ENCODE measurements around the gene NEO1.

The NEO1 gene

DNA sequence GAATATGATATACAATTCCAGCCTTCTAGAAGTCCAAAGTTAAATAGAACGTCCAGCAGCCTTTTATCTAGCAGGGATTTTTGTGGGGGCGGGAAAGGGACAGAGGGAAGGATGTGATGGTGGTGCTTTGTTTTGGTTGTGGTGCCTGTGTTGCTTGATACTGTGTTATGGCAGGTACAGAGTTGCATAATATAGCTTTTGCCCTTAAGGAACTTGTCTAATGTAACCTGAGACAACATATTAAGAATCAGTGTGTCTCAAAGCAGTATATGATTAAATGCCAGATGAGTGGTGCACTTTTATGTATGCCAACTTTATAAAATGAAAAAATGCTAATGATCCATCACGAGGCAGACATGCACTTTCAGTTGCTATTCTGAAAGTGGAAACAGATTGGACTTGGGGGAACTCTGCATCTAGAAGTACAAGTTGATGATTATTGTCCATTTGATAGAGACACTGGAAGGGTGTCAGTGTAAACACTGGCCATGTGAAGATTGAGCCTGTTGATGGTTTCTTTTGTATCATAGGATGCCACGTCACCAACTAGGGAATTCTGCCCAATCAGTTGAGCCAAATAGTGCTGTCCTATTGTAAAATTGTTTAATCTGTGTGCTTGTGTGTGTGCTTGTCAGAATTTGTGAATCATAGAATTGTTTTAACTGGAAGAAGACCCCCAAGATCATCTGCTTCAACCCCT is 23.0 kb downstream of the NEO1 start:
- DNase-seq: no peak

GRCh38 chr15:73078291-73078690 is 26.0 kb downstream of the NEO1 start:
- DNase-seq: no peak

DNA sequence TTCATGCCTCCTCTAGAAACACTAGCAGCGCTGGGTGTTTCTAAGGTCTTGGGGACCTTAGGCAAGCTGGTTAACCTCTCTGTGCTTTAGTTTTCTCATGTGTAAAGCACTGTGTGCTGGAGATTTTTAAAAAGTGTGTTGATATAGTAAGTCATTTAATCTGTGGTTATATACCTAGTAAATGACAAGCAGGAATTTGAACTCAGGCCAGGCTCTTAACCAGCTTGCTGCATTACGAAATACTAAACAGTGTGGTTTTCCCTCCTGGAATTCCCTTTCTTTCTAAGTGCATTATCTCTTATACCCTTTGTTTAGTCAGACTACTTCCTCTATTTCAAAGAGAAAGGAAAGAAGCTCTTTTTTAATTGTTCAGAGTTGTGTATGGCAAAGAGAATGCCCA is 26.5 kb downstream of the NEO1 start:
- peak; percentile 51 for DNase-seq

GRCh38 chr15:73079565-73079964 is 27.3 kb downstream of the NEO1 start:
- no peak for DNase-seq

DNA sequence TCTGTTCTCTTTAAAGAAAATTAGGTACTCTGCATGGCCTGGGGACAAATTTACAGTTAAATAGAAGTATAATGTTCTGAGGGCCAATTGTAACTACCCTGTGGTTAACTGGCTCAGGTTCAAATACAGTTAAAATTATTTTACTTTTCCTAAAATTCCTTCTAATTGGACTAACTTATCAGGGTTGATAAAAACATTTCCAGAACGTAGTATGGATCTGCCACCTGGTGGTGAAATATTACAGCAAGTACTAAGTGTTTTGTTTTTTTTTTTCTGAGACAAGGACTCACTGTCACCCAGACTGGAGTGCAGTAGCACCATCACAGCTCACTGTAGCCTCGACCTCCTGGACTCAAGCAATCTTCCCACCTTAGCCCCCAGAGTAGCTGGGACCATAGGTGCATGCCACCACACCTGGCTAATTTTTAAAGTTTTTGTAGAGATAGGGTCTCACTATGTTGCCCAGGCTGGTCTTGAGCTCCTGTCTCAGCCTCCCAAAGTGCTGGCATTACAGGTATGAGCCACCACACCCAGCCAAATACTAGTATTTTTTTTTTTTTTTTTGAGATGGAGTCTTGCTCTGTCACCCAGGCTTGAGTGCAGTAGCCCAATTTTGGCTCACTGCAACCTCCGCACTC is 29.2 kb downstream of the NEO1 start:
- peak; percentile 45 for DNase-seq

DNA sequence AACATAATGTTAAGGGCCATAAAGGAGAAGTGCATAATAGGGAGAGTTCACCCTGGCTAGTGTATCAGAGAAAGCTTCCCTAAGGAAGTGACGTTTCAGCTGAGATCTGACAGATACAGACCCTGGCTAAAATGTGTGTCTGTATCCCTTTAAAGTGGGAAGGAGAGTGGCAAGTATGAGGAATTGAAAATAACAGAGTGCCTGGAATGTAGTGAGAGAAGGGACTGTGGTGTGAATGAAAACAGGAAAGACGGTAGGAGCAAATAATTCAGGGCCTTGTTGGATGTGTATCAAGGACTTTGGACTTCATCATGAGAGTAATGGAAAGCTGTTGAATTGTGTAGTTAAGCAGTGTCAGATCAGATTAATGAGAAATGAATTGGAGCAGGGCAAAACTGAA is 30.5 kb downstream of the NEO1 start:
- DNase-seq: no peak

DNA sequence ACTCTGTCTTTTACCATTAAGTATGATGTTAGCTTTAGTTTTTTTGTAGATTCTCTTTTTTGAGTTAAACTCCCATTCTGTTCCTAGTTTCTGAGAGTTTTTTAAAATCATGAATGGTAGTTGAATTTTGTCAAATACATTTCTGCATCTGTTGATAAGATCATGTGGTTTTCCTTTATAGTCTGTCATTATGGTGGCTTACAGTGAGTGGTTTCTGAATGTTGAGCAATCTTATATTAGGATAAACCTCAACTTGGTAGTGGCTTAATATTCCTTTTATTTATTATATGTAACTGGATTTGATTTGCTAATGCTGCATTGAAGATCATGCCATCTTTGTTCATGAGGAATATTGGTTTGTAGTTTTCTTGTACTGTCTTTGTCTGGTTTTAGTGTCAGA is 34.8 kb downstream of the NEO1 start:
- no peak for DNase-seq

DNA sequence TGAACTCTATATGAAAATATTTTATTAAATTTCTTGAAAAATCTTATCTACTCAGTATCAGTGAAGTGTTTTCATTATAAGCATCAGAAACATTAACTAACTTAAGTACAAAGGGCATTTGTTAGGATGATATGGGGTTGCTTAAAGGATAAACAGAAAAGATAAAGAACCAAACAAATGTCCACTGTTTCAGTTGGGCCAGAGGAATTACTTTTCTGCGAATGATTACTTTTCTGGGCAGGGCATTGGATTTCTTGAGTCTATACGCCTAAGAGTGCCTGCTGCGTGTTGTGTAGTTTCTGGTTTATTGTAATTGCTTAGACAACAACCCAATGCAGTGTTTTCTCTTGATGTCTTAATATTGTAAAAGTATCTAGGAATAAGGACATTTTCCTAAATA is 52.8 kb downstream of the NEO1 start:
- DNase-seq: no peak

DNA sequence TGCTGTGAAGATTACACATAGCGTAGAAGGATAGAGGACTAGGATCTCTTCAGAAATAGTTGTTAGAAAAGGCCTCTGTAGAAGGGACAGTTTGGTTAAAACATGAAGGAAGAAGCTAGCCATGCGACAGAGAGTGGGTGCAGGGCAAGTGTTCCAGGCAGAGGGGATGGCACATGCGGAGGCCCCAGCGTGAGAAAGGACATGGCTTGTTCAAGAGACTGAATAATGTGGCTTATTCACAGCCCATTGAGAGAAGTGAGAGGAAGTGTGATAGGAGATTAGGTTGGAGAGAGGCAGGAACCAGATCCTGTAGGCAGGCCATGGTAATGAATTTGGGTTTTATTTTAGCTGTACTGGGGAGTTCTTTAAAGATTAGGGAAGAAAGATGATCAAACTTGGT is 56.4 kb downstream of the NEO1 start:
- DNase-seq: no peak

GRCh38 chr15:73109765-73110164 is 57.5 kb downstream of the NEO1 start:
- no peak for DNase-seq

DNA sequence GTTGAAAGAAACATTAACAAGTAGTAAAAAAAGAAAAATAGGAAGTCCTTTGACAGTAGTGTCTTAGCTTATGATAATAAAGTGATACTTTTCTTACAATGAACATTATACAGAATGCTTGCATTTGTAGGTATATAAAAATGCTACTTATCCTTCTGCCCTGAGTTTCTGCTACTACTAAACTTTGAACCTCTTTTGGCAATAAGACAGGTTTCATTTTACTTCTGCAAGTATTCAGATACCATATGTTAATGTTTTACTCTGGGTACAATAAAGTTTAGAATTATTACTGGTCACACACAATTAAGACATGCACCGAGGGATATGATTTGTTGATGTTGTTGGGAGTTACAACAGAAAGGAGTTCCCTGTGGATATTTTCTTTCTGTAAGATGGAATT is 57.9 kb downstream of the NEO1 start:
- no peak for DNase-seq

- DNase-seq: no peak
These were observed 61.8 kb downstream of the NEO1 start for GRCh38 chr15:73114064-73114463.

DNA sequence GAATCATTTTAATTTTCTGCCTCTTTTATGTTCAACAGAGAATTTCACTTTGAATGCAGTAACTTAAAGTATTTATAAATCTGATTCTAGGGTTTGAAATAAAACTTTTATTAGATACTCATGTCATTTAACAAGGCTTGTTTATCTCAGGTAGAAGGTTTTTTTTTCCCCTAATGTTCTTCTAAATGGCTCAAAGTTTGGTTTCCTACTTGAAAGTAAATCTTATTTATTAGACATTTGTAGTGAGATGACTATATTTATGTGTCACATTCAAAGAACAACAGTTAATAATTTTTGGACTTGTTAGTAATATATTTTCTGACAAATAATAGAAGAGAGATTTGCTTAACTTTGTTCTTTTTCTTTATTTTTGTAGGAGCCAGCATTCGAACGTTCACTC is 63.9 kb downstream of the NEO1 start:
- DNase-seq: no peak

DNA sequence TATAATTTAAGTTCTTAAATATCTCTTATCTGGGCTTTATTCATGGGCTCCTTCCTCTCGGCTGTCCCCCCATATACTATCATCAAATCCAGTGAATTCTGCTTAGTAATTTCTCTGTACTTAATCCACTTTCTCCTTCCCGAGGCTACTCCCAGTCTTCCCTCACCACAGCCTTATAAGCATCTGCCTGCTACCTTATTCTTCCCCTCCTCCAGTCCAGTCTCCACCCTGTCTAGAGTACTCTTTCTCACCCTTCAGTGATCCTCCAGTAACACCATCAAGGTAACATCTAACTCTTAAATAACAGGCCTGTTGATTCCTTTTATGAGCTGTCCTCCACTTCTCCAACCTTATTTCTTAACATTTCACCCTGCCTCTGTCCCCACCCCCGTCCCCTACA is 65.8 kb downstream of the NEO1 start:
- DNase-seq: no peak

DNA sequence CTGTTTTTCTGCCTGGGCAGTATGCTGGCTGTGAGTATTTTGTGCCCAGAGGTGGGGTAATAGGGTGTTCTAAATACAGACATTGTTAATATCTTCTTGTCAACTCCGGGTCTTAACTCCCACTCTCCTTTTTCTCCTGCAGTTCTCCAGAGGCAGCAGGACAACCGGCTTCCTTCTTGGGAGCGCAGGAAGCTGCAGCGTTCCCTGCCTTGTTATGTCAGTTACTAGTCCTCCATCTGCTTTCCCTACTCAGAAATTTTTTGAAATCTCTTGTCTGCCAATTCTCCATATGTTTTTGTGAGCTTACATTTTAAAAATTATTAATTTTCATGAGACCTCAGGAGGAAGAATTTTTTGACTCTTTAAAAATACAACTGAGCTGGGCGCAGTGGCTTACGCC is 67.2 kb downstream of the NEO1 start:
- DNase-seq: no peak

- DNase-seq: no peak
These were observed 68.0 kb downstream of the NEO1 start for GRCh38 chr15:73120269-73120668.

DNA sequence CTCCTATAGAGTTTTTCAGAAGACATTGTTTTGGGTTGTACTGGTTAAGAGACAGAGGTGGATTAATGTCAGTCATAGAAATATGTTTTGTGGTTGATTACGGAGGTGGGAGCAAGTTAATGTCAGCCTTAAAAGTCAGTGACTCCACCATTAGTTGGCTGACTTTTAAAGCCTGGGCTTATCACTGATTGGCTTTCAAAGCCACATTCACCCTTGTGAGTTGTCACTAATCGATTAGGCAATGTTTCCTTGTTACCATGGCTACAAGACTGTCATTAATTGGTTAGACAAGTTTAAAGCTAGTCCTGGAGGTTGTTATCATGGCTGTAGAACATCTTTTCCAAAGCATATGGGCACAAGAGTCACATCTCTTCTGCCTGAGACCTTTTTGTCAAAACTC is 73.0 kb downstream of the NEO1 start:
- no peak for DNase-seq

GRCh38 chr15:73127302-73127936 is 75.2 kb downstream of the NEO1 start:
- DNase-seq: peak; percentile 28

GRCh38 chr15:73130830-73131229 is 78.6 kb downstream of the NEO1 start:
- DNase-seq: no peak

- DNase-seq: no peak
These were observed 81.9 kb downstream of the NEO1 start for GRCh38 chr15:73134196-73134595.

GRCh38 chr15:73139041-73139743 is 86.9 kb downstream of the NEO1 start:
- DNase-seq: no peak

DNA sequence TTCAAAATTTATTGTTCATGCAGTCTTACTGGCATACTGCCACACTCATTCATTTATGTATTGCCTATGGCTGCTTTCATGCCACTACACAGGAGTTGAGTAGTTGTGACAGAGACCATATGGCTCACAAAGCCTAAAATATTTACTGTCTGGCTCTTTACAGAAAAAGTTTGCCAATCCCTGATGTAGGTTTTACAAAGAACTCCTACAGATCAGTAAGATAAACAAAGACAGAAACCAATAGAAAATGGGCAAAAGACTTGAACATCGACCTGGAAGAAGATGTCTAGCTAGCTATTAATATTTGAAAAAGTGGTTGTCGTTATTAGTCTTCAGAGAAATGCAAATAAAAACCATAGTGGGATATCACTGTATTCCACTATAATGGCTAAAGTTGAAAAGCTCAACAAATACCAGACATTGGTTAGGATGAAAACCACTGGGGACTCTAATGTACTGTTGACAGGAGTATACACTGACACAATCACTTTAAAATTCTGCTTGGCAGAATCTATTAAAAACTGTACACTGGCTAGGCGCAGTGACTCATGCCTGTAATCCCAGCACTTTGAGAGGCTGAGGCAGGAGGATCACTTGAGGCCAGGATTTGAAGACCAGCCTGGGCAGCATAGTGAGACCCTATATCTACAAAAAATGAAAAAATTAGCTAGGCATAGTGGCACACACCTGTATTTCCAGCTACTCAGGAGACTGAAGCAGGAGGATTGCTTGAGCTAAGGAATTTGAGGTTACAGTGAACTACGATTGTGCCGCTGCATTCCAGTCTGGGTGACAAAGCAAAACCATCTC is 87.7 kb downstream of the NEO1 start:
- no peak for DNase-seq

Data from EL (cell line).